22Rv1 (cell line): ENCODE data around the gene DYRK4.

ENCODE experiments used
- ZFX ChIP-seq: fragments of 450-650 bp; IDR thresholded peaks from 2 replicates; pipeline ENCODE4 v1.6.1; 2017; ENCODE audit warnings: antibody characterized with exemption, borderline replicate concordance
- TF ChIP-seq, protein P1 (sequence below): fragments of 450-650 bp; IDR thresholded peaks from 2 replicates; pipeline ENCODE4 v1.5.1; 2017; ENCODE audit warnings: mild to moderate bottlenecking

DNA sequence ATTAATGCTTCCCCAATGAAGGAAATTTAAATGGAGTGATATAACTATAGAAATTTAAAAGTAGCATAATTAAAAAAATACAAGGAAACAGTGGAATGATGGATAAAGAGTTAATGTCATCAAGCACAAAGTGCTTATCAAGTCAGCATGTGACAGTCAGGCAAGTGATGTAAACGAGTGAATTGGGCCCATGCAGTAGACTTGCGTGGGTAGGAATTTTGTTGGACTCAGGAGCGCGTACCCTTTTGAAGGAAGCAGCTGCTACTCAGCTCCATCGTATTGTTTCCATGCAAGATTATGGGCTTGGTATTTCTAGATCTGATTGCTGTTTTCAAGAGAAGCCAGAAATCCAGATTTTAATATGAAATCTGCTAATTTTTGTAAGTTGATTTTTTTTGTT lies 4.4 kb upstream of the DYRK4 start:
- TF ChIP-seq, protein P1, sequence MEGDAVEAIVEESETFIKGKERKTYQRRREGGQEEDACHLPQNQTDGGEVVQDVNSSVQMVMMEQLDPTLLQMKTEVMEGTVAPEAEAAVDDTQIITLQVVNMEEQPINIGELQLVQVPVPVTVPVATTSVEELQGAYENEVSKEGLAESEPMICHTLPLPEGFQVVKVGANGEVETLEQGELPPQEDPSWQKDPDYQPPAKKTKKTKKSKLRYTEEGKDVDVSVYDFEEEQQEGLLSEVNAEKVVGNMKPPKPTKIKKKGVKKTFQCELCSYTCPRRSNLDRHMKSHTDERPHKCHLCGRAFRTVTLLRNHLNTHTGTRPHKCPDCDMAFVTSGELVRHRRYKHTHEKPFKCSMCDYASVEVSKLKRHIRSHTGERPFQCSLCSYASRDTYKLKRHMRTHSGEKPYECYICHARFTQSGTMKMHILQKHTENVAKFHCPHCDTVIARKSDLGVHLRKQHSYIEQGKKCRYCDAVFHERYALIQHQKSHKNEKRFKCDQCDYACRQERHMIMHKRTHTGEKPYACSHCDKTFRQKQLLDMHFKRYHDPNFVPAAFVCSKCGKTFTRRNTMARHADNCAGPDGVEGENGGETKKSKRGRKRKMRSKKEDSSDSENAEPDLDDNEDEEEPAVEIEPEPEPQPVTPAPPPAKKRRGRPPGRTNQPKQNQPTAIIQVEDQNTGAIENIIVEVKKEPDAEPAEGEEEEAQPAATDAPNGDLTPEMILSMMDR: no peak
- TF ChIP-seq ZFX: no peak
